HepG2 (cell line): ENCODE measurements around the gene TP73. TPM values are rescaled to one million over a fixed set of nuclear protein-coding genes. Genes with fewer than 3 reads are reported as not detected.

Source experiments
- DRAP1 ChIP-seq: IDR thresholded peaks from 2 replicates; pipeline ENCODE4 v1.6.1; 2016; ENCODE audit warnings: missing genetic modification reagents, missing compliant biosample characterization
- FOXO4 ChIP-seq: sonication (generic); formaldehyde crosslinking; conservative IDR thresholded peaks from 2 replicates; pipeline ENCODE4 v1.8.1; 2023; ENCODE audit warnings: missing genetic modification reagents
- FOXP4 ChIP-seq: sonication (generic); formaldehyde crosslinking; IDR thresholded peaks from 2 replicates; pipeline ENCODE4 v1.4.0; 2020; ENCODE audit warnings: missing genetic modification reagents
- HNRNPH1 ChIP-seq: fragments of 200-400 bp; formaldehyde crosslinking; optimal IDR thresholded peaks from 2 replicates; pipeline ENCODE3; 2017; ENCODE audit warnings: mild to moderate bottlenecking, low read depth, low read length
- NFAT5 ChIP-seq: sonication (generic); formaldehyde crosslinking; IDR thresholded peaks from 2 replicates; pipeline ENCODE4 v1.4.0; 2020; ENCODE audit warnings: missing genetic modification reagents
- RBM22 ChIP-seq: fragments of 200-400 bp; formaldehyde crosslinking; optimal IDR thresholded peaks from 2 replicates; pipeline ENCODE3; 2017; ENCODE audit warnings: mild to moderate bottlenecking, low read length, moderate library complexity
- SKIL ChIP-seq: sonication (generic); formaldehyde crosslinking; IDR thresholded peaks from 2 replicates; pipeline ENCODE4 v1.8.0; 2022; ENCODE audit warnings: missing genetic modification reagents, mild to moderate bottlenecking, moderate library complexity, borderline replicate concordance
- ZGPAT ChIP-seq: IDR thresholded peaks from 2 replicates; pipeline ENCODE4 v1.6.1; 2016; ENCODE audit warnings: mild to moderate bottlenecking
- ZNF17 ChIP-seq: sonication (generic); formaldehyde crosslinking; IDR thresholded peaks from 2 replicates; pipeline ENCODE4 v1.5.0; 2020; ENCODE audit warnings: mild to moderate bottlenecking, missing genetic modification reagents
- ZNF430 ChIP-seq: sonication (generic); formaldehyde crosslinking; IDR thresholded peaks from 2 replicates; pipeline ENCODE4 v1.9.0; 2021; ENCODE audit warnings: mild to moderate bottlenecking, missing genetic modification reagents
- ZNF878 ChIP-seq: sonication (generic); formaldehyde crosslinking; IDR thresholded peaks from 2 replicates; pipeline ENCODE4 v1.8.1; 2023; ENCODE audit warnings: mild to moderate bottlenecking, missing genetic modification reagents, moderate library complexity
- polyA plus RNA-seq, 8 experiments: library from polyadenylated mRNA; depleted of rRNA in 3 of 8; stranded (reverse) in 7 of 8; unstranded in 1 of 8; fragments of >200 nt; fragmentation: Illumina TruSeq in 4 of 8; extraction: Trizol in 4 of 8; gene quantifications; 2 replicates each; pipeline versions ENCODE4 v1.2.1 to v1.2.3, GENCODE V29; 2011 to 2016; ENCODE audit warnings: low read depth in 4 of 8, missing spikeins in 1 of 8, mixed read lengths in 1 of 8; ENCODE audit not compliant: insufficient read depth in 1 of 8
- total RNA-seq, 5 experiments: library from RNA; depleted of rRNA; stranded (reverse); fragments of >200 nt; fragmentation: Illumina TruSeq; extraction: Trizol; gene quantifications; 2 replicates each; pipeline ENCODE4 v1.2.3, GENCODE V29; 2016; ENCODE audit warnings: low read depth in 1 of 5

TP73 gene
- total and polyA plus RNA-seq, 2 of the 13 experiments (the other 11 are each of a cell fraction or from before 2014, with no cell fraction given): 0.49 to 1.1 TPM

GRCh38 chr1:3733094-3733882, 81.0 kb downstream of the TP73 start (continued):
- TF ChIP-seq NFAT5 (CRISPR knock-in tag) (0 out of 2 replicates have a peak, but pooled peaks have one; percentile 10), ZGPAT (CRISPR knock-in tag) (peak; percentile 32; the same call in 1 of the 2 replicates), FOXO4 (no peak), DRAP1 (CRISPR knock-in tag) (no peak), ZNF430 (CRISPR knock-in tag) (peak; percentile 35; the same call in 1 of the 2 replicates), HNRNPH1 (no peak), FOXP4 (CRISPR knock-in tag) (peak; percentile 81), RBM22 (no peak), SKIL (0 out of 2 replicates have a peak, but pooled peaks have one; percentile 30), ZNF878 (CRISPR knock-in tag) (0 out of 2 replicates have a peak, but pooled peaks have one; percentile 75), ZNF17 (peak; percentile 35; the same call in 1 of the 2 replicates)
